Sigmoid colon (tissue), 7 donors: ENCODE data around the gene UBE2R2. TPM values are rescaled to one million over a fixed set of nuclear protein-coding genes. Genes with fewer than 3 reads are reported as not detected.
"Not testable (repeated sequence)": the region's sequence is repeated elsewhere in the genome, so short reads cannot be mapped to it uniquely, and the experiment has no call there.

Experiments used
- DNase-seq: peaks from one replicate; pipeline ENCODE4 v3.0.0-alpha.2; 2019
- H3K27ac ChIP-seq, 4 donors: fragments of 200-600 bp; sonication (generic); one replicate each; pipeline ENCODE4 v1.5.1; 2016 to 2019; ENCODE audit warnings: mild to moderate bottlenecking in 1 of 4
- H3K27me3 ChIP-seq, 3 donors: fragments of 200-600 bp; sonication (generic); one replicate each; pipeline ENCODE4 v1.5.1; 2019; ENCODE audit warnings: mild to moderate bottlenecking in 1 of 3
- H3K36me3 ChIP-seq, 4 donors: fragments of 200-600 bp; sonication (generic); one replicate each; pipeline ENCODE4 v1.5.1; 2016 to 2019
- H3K4me1 ChIP-seq, 4 donors: fragments of 200-600 bp; sonication (generic); one replicate each; pipeline ENCODE4 v1.5.1; 2017 to 2019
- H3K4me3 ChIP-seq, 4 donors: fragments of 200-600 bp; sonication (generic); one replicate each; pipeline ENCODE4 v1.5.1; 2017 to 2019; ENCODE audit warnings: mild to moderate bottlenecking in 2 of 4, moderate library complexity in 1 of 4
- H3K9me3 ChIP-seq, 4 donors: fragments of 200-600 bp in 3 of 4; sonication (generic) in 3 of 4; one replicate each; pipeline versions ENCODE4 v1.5.1 to v1.6.1; 2013 to 2019
- EP300 ChIP-seq, 4 donors: sonication (generic); formaldehyde crosslinking; IDR thresholded peaks; one replicate each; pipeline ENCODE4 v1.6.1; 2017; ENCODE audit warnings: antibody characterized with exemption in 4 of 4
- POLR2A ChIP-seq, 2 donors: fragments of 450-650 bp; IDR thresholded peaks; one replicate each; pipeline ENCODE4 v1.6.1; 2016; ENCODE audit warnings: antibody characterized with exemption in 2 of 2, mild to moderate bottlenecking in 2 of 2, moderate library complexity in 2 of 2
- POLR2AphosphoS5 ChIP-seq, 4 donors: sonication (generic); formaldehyde crosslinking; IDR thresholded peaks; one replicate each; pipeline ENCODE4 v1.6.1; 2017; ENCODE audit warnings: antibody characterized with exemption in 4 of 4
- WGBS, 2 donors: extraction: QIAGEN DNeasy Blood & Tissue Kit; methylation state at CpG; one replicate each; pipeline ENCODE4 v1.1.7; 2013; 5-methylcytosine and 5-hydroxymethylcytosine counted together
- intact Hi-C: fragments of 100-400 bp; cut with DNase I; formaldehyde crosslinking; loops from one replicate; pipeline ENCODE4 v1.15.1; 2023
- polyA plus RNA-seq, 3 donors: library from polyadenylated mRNA; stranded (reverse); fragments of 200-250 nt; gene quantifications; one replicate each; pipeline ENCODE4 v1.2.3, GENCODE V29; 2013
- total RNA-seq, 4 donors: library from RNA; depleted of rRNA; stranded (reverse); fragments of >200 nt; gene quantifications; one replicate each; pipeline ENCODE4 v1.1.0, GENCODE V29; 2016
- TF ChIP-seq, protein P1 (sequence below), 4 experiments: fragments of 450-650 bp in 3 of 4; fragments of 200-600 bp in 1 of 4; IDR thresholded peaks; one replicate each; pipeline ENCODE4 v1.5.1; 2016 to 2019; ENCODE audit warnings: antibody characterized with exemption in 4 of 4, mild to moderate bottlenecking in 3 of 4, moderate library complexity in 2 of 4
- donor health status: healthy with polysubstance abuse.
- donor health status: Bipolar disorder and iron deficiency.
- donor health status: healthy.

UBE2R2 gene
- total and polyA plus RNA-seq, 7 donors, result 23.2 to 32.4 (median 25.4) TPM

- intact Hi-C loops, result no loop called here
- no peaks in the 10 kb centered on the region for H3K27me3 ChIP-seq
- H3K4me3 ChIP-seq, result no peak overlapping the region
- no peak for DNase-seq
- H3K9me3 ChIP-seq, result no peaks in the 10 kb centered on the region
- WGBS, 2 donors, result 39 to 76% methylated on average over 11 of the region's 11 CpGs
- TF ChIP-seq POLR2A (IDR thresholded peaks at IDR 0.05), result no peak
- TF ChIP-seq EP300 (IDR thresholded peaks at IDR 0.05), result no peak
- TF ChIP-seq, protein P1, sequence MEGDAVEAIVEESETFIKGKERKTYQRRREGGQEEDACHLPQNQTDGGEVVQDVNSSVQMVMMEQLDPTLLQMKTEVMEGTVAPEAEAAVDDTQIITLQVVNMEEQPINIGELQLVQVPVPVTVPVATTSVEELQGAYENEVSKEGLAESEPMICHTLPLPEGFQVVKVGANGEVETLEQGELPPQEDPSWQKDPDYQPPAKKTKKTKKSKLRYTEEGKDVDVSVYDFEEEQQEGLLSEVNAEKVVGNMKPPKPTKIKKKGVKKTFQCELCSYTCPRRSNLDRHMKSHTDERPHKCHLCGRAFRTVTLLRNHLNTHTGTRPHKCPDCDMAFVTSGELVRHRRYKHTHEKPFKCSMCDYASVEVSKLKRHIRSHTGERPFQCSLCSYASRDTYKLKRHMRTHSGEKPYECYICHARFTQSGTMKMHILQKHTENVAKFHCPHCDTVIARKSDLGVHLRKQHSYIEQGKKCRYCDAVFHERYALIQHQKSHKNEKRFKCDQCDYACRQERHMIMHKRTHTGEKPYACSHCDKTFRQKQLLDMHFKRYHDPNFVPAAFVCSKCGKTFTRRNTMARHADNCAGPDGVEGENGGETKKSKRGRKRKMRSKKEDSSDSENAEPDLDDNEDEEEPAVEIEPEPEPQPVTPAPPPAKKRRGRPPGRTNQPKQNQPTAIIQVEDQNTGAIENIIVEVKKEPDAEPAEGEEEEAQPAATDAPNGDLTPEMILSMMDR (IDR thresholded peaks at IDR 0.05), result no peak
- TF ChIP-seq POLR2AphosphoS5 (IDR thresholded peaks at IDR 0.05), result no peak
- peak overlapping the region; percentile 20 to 47 (median 34) for H3K27ac ChIP-seq
- peaks cover 0 to 59% (median 46%) of the 10 kb centered on the region in 4 donors for H3K4me1 ChIP-seq
- no peaks in the 10 kb centered on the region for H3K36me3 ChIP-seq
Observed at GRCh38 chr9:33835625-33836260, 18.8 kb downstream of the UBE2R2 start.

- H3K4me1 ChIP-seq, result peaks cover 0 to 64% (median 51%) of the 10 kb centered on the region in 4 donors
- not testable (repeated sequence) for H3K27me3 ChIP-seq
Observed at GRCh38 chr9:33836261-33836660, 19.3 kb downstream of the UBE2R2 start.

GRCh38 chr9:33837138-33837537 is 20.2 kb downstream of the UBE2R2 start:
- intact Hi-C loops, result no loop called here
- no peak for DNase-seq
- Histone ChIP-seq H3K4me1 (peaks cover 0 to 73% (median 59%) of the 10 kb centered on the region in 4 donors), H3K9me3 (no peaks in the 10 kb centered on the region), H3K4me3 (no peak overlapping the region), H3K27ac (no peak overlapping the region), H3K27me3 (no peaks in the 10 kb centered on the region), H3K36me3 (no peaks in the 10 kb centered on the region)
- WGBS, 2 donors, result 84 to 90% methylated on average over 4 of the region's 4 CpGs
- TF ChIP-seq, protein P1 (IDR thresholded peaks at IDR 0.05), result no peak
- no peak for TF ChIP-seq POLR2A (IDR thresholded peaks at IDR 0.05)
- no peak for TF ChIP-seq POLR2AphosphoS5 (IDR thresholded peaks at IDR 0.05)
- TF ChIP-seq EP300 (IDR thresholded peaks at IDR 0.05), result no peak

More at GRCh38 chr9:33836261-33836660, 19.3 kb downstream of the UBE2R2 start:
- peak in 1 of 4 donors; percentile 58 for TF ChIP-seq EP300 (IDR thresholded peaks at IDR 0.05)
- peak; percentile 38 to 81 (median 56) for TF ChIP-seq POLR2AphosphoS5 (IDR thresholded peaks at IDR 0.05)
- H3K4me3 ChIP-seq, H3K36me3 ChIP-seq, DNase-seq, H3K9me3 ChIP-seq, intact Hi-C loops: not testable (repeated sequence)
- WGBS, 2 donors, result 61 to 85% methylated on average over 2 of the region's 2 CpGs
- H3K27ac ChIP-seq, result peak overlapping the region; percentile 20 to 47 (median 34)

- TF ChIP-seq POLR2A (IDR thresholded peaks at IDR 0.05), result no peak
- TF ChIP-seq, protein P1 (IDR thresholded peaks at IDR 0.05), result no peak
- no peak for TF ChIP-seq POLR2AphosphoS5 (IDR thresholded peaks at IDR 0.05)
- no peak for TF ChIP-seq EP300 (IDR thresholded peaks at IDR 0.05)
- intact Hi-C loops, result no loop called here
- peaks cover 0 to 74% (median 62%) of the 10 kb centered on the region in 4 donors for H3K4me1 ChIP-seq
- WGBS, 2 donors, result 69 to 71% methylated on average over 2 of the region's 2 CpGs
- no peaks in the 10 kb centered on the region for H3K27me3 ChIP-seq
- H3K4me3 ChIP-seq, result no peak overlapping the region
- no peaks in the 10 kb centered on the region for H3K36me3 ChIP-seq
- no peak overlapping the region for H3K27ac ChIP-seq
- no peaks in the 10 kb centered on the region for H3K9me3 ChIP-seq
- DNase-seq, result no peak
Observed at GRCh38 chr9:33840381-33840780, 23.4 kb downstream of the UBE2R2 start.

DNA sequence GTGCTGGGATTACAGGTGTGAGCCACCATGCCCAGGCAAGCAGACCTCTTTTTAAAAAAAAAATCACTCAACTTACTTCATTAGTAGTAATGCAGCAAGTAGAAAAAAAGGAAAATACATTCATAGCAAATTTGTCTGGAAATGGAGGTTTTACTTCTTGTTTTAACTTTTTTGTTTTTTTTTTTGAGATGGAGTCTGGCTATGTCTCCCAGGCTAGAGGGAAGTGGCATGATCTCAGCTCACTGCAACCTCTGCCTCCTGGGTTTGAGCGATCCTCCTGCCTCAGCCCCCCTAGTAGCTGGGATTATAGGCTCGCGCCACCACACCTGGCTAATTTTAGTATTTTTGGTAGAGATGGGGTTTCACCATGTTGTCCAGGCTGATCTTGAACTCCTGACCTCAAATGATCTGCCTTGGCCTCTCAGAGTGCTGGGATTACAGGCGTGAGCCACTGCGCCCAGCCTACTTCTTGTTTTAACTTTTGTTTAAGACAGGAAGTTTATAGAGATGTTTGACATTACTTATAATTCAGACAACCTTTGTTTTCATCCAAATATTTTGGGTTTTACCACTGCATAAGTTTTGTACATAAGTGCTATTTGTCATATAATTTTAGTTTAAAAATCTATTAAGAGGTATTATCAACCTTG is 26.5 kb downstream of the UBE2R2 start:
- Histone ChIP-seq H3K9me3 (no peaks in the 10 kb centered on the region), H3K4me3 (no peak overlapping the region), H3K36me3 (no peaks in the 10 kb centered on the region), H3K27ac (no peak overlapping the region), H3K4me1 (peaks cover 0 to 67% (median 57%) of the 10 kb centered on the region in 4 donors), H3K27me3 (no peaks in the 10 kb centered on the region)
- intact Hi-C loops, result no loop called here
- 85 to 86% methylated on average over 5 of the region's 5 CpGs for whole genome bisulfite sequencing, 2 donors
- TF ChIP-seq, protein P1 (IDR thresholded peaks at IDR 0.05), result no peak
- no peak for TF ChIP-seq POLR2A (IDR thresholded peaks at IDR 0.05)
- TF ChIP-seq POLR2AphosphoS5 (IDR thresholded peaks at IDR 0.05), result no peak
- TF ChIP-seq EP300 (IDR thresholded peaks at IDR 0.05), result no peak
- no peak for DNase-seq
